Smooth muscle cell (in vitro differentiated cells): ENCODE measurements around the gene RFX2. TPM values are rescaled to one million over a fixed set of nuclear protein-coding genes. Genes with fewer than 3 reads are reported as not detected.

ENCODE experiments used
- DNase-seq: peaks from one replicate; lab custom pipeline; 2025; ENCODE audit not compliant: unreplicated experiment; lab: John Stamatoyannopoulos, UW
- H2AFZ ChIP-seq: fragments of 200-600 bp; sonication (generic); 2 replicates; pipeline ENCODE4 v1.6.0; 2016; ENCODE audit warnings: antibody characterized with exemption, low read depth, mild to moderate bottlenecking
- H3F3A ChIP-seq: fragments of 200-600 bp; sonication (generic); 2 replicates; pipeline ENCODE4 v1.6.0; 2017; ENCODE audit warnings: antibody characterized with exemption, low read depth
- H3K27ac ChIP-seq: fragments of 200-600 bp; sonication (generic); 2 replicates; pipeline ENCODE4 v1.5.1; 2016; ENCODE audit warnings: low read depth, mild to moderate bottlenecking
- H3K27me3 ChIP-seq: fragments of 200-600 bp; sonication (generic); 2 replicates; pipeline ENCODE4 v1.6.1; 2016; ENCODE audit warnings: low read depth, mild to moderate bottlenecking
- H3K36me3 ChIP-seq: fragments of 200-600 bp; sonication (generic); 2 replicates; pipeline ENCODE4 v1.5.1; 2016; ENCODE audit warnings: low read depth
- H3K4me1 ChIP-seq: fragments of 200-600 bp; sonication (generic); 2 replicates; pipeline ENCODE4 v1.5.1; 2016; ENCODE audit warnings: low read depth
- H3K4me2 ChIP-seq: fragments of 200-600 bp; sonication (generic); 2 replicates; pipeline ENCODE4 v1.6.0; 2016; ENCODE audit warnings: mild to moderate bottlenecking
- H3K4me3 ChIP-seq: fragments of 200-600 bp; sonication (generic); 2 replicates; pipeline ENCODE4 v1.5.1; 2016; ENCODE audit warnings: mild to moderate bottlenecking
- H3K79me2 ChIP-seq: fragments of 200-600 bp; sonication (generic); 2 replicates; pipeline ENCODE4 v1.6.0; 2016; ENCODE audit warnings: low read depth, mild to moderate bottlenecking
- H3K9ac ChIP-seq: fragments of 200-600 bp; sonication (generic); 2 replicates; pipeline ENCODE4 v1.6.0; 2016; ENCODE audit warnings: low read depth
- H3K9me3 ChIP-seq: fragments of 200-600 bp; sonication (generic); replicated peaks from 2 replicates; pipeline ENCODE4 v1.5.1; 2016; ENCODE audit warnings: low read depth
- H4K20me1 ChIP-seq: fragments of 200-600 bp; sonication (generic); 2 replicates; pipeline ENCODE4 v1.6.0; 2016; ENCODE audit warnings: low read depth
- whole genome bisulfite sequencing: methylation state at CpG from one replicate; pipeline ENCODE4 v1.1.7; 2016; ENCODE audit warnings: low lambda C conversion rate; 5-methylcytosine and 5-hydroxymethylcytosine counted together
- polyA plus RNA-seq: library from polyadenylated mRNA; unstranded; fragments of >200 nt; fragmentation: Nextera tagmentation; extraction: Ambion mirVana; gene quantifications from 2 replicates; pipeline ENCODE4 v1.2.1, GENCODE V29; 2016
- total RNA-seq: library from RNA; depleted of rRNA; stranded (reverse); fragments of >200 nt; gene quantifications from 2 replicates; pipeline ENCODE4 v1.2.3, GENCODE V29; 2014
- TF ChIP-seq, protein P1 (sequence below): fragments of 200-600 bp; sonication (generic); IDR thresholded peaks from 2 replicates; pipeline ENCODE4 v1.5.1; 2017; ENCODE audit warnings: borderline replicate concordance, mild to moderate bottlenecking, antibody characterized with exemption; ENCODE audit not compliant: insufficient read depth, poor library complexity, severe bottlenecking

RFX2 gene
- total and polyA plus RNA-seq, 2 experiments from 2014 or later = 4.7 to 7.5 TPM

- Histone ChIP-seq H2AFZ (no peak overlapping the region), H3K36me3 (no peaks in the 10 kb centered on the region), H4K20me1 (peaks cover 100% of the 10 kb centered on the region), H3K4me1 (peaks cover 10% of the 10 kb centered on the region), H3K27me3 (no peaks in the 10 kb centered on the region), H3K4me3 (no peak overlapping the region), H3K9me3 (no peaks in the 10 kb centered on the region), H3K4me2 (no peak overlapping the region), H3F3A (peaks cover 9% of the 10 kb centered on the region), H3K79me2 (peaks cover 91% of the 10 kb centered on the region), H3K9ac (no peak overlapping the region), H3K27ac (no peak overlapping the region)
- no peak for DNase-seq
- TF ChIP-seq, protein P1, sequence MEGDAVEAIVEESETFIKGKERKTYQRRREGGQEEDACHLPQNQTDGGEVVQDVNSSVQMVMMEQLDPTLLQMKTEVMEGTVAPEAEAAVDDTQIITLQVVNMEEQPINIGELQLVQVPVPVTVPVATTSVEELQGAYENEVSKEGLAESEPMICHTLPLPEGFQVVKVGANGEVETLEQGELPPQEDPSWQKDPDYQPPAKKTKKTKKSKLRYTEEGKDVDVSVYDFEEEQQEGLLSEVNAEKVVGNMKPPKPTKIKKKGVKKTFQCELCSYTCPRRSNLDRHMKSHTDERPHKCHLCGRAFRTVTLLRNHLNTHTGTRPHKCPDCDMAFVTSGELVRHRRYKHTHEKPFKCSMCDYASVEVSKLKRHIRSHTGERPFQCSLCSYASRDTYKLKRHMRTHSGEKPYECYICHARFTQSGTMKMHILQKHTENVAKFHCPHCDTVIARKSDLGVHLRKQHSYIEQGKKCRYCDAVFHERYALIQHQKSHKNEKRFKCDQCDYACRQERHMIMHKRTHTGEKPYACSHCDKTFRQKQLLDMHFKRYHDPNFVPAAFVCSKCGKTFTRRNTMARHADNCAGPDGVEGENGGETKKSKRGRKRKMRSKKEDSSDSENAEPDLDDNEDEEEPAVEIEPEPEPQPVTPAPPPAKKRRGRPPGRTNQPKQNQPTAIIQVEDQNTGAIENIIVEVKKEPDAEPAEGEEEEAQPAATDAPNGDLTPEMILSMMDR = no peak
- 94% methylated on average over 14 of the region's 14 CpGs for WGBS
Observed at GRCh38 chr19:5959260-5960004, 150.9 kb downstream of the RFX2 start.

- WGBS = 93% methylated on average over 10 of the region's 10 CpGs
- Histone ChIP-seq H4K20me1 (peaks cover 100% of the 10 kb centered on the region), H3K9ac (no peak overlapping the region), H3K4me2 (no peak overlapping the region), H3K27me3 (no peaks in the 10 kb centered on the region), H3K4me1 (peaks cover 17% of the 10 kb centered on the region), H2AFZ (no peak overlapping the region), H3K79me2 (peaks cover 91% of the 10 kb centered on the region), H3K36me3 (no peaks in the 10 kb centered on the region), H3K4me3 (no peak overlapping the region), H3F3A (peaks cover 14% of the 10 kb centered on the region), H3K9me3 (no peaks in the 10 kb centered on the region), H3K27ac (no peak overlapping the region)
- TF ChIP-seq, protein P1 = no peak
- DNase-seq = no peak
Observed at GRCh38 chr19:5958851-5959122, 151.5 kb downstream of the RFX2 start.

DNA sequence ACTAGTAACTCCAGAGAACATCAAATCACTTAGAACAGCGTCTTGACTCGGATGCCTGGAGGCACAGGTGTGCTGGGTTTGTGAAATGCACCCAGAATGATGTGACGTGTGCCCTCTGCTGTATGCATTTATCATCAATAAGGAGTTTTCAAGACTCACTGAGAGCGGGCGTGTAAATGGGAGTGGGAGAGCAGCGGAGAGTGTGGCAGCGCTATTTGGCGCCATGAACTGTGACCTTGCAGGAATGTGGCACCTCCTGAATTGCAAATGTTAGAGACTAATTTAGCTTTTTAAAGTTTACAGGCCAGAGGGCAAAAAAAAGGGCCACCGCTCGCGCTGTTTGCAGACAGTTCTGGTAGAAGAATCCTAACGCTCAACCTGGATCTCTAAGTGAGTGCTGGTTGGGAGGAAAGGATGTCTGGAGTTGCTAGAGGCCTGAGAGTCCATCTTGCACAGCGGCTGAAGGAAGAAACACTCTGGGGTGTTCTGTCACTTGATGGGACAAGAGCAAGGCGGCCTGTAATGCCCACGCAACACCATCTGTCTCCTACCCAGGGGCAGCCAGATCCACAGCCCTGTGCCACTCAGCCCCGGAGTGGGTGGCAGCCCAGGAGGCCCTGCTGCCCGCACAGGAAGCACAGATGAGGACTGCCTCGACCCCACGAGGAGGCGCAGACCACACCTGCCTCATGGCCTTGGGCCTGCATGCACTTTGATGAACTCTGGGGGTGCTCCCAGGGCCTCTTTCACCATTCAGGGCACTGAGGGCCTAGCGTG is 152.0 kb downstream of the RFX2 start:
- no peak overlapping the region for H3K4me2 ChIP-seq
- H3K27ac ChIP-seq = no peak overlapping the region
- no peak overlapping the region for H3K4me3 ChIP-seq
- peaks cover 22% of the 10 kb centered on the region for H3K4me1 ChIP-seq
- no peak overlapping the region for H3K9ac ChIP-seq
- TF ChIP-seq, protein P1 = no peak
- H3K36me3 ChIP-seq = no peaks in the 10 kb centered on the region
- H3K79me2 ChIP-seq = peaks cover 90% of the 10 kb centered on the region
- 85% methylated on average over 21 of the region's 21 CpGs for WGBS
- no peak for DNase-seq
- no peaks in the 10 kb centered on the region for H3K27me3 ChIP-seq
- H3F3A ChIP-seq = peaks cover 14% of the 10 kb centered on the region
- H2AFZ ChIP-seq = no peak overlapping the region
- H4K20me1 ChIP-seq = peaks cover 100% of the 10 kb centered on the region
- no peaks in the 10 kb centered on the region for H3K9me3 ChIP-seq
